Neural progenitor cell (in vitro differentiated cells): ENCODE results near the gene PRMT1. TPM values are rescaled to one million over a fixed set of nuclear protein-coding genes. Genes with fewer than 3 reads are reported as not detected.

Experiments used
- DNase-seq: peaks from one replicate; pipeline ENCODE4 v3.0.0-alpha.2; 2016; ENCODE audit warnings: low spot score
- H2AFZ ChIP-seq: fragments of 200-600 bp; sonication (generic); replicated peaks from 2 replicates; pipeline ENCODE4 v1.6.1; 2016; ENCODE audit warnings: antibody characterized with exemption
- H3F3A ChIP-seq: fragments of 200-600 bp; sonication (generic); 2 replicates; pipeline ENCODE4 v1.6.1; 2016; ENCODE audit warnings: antibody characterized with exemption, low read depth
- H3K27ac ChIP-seq: fragments of 200-600 bp; sonication (generic); 2 replicates; pipeline ENCODE4 v1.5.1; 2016; ENCODE audit warnings: mild to moderate bottlenecking
- H3K27me3 ChIP-seq: fragments of 200-600 bp; sonication (generic); 2 replicates; pipeline ENCODE4 v1.6.1; 2016; ENCODE audit warnings: mild to moderate bottlenecking, moderate library complexity
- H3K36me3 ChIP-seq: fragments of 200-600 bp; sonication (generic); 2 replicates; pipeline ENCODE4 v1.5.1; 2016
- H3K4me1 ChIP-seq: fragments of 200-600 bp; sonication (generic); 2 replicates; pipeline ENCODE4 v1.6.1; 2016; ENCODE audit warnings: mixed run types
- H3K4me2 ChIP-seq: fragments of 200-600 bp; sonication (generic); 2 replicates; pipeline ENCODE4 v1.6.1; 2016
- H3K4me3 ChIP-seq: fragments of 200-600 bp; sonication (generic); 2 replicates; pipeline ENCODE4 v1.5.1; 2016
- H3K79me2 ChIP-seq: fragments of 200-600 bp; sonication (generic); 2 replicates; pipeline ENCODE4 v1.6.1; 2016; ENCODE audit warnings: low read depth
- H3K9ac ChIP-seq: fragments of 200-600 bp; sonication (generic); 2 replicates; pipeline ENCODE4 v1.6.1; 2016
- H3K9me3 ChIP-seq: fragments of 200-600 bp; sonication (generic); 2 replicates; pipeline ENCODE4 v1.5.1; 2016; ENCODE audit warnings: low read depth
- H4K20me1 ChIP-seq: fragments of 200-600 bp; sonication (generic); 2 replicates; pipeline ENCODE4 v1.6.1; 2016; ENCODE audit warnings: low read depth
- H3K27ac Mint-ChIP-seq: 3 replicates; pipeline ENCODE4 v1.8.0; 2021; ENCODE audit warnings: mixed read lengths
- H3K27me3 Mint-ChIP-seq: 2 replicates; pipeline ENCODE4 v1.8.0; 2022; ENCODE audit warnings: low read depth, mild to moderate bottlenecking, inconsistent platforms, moderate library complexity, mixed read lengths; ENCODE audit not compliant: insufficient read depth
- H3K36me3 Mint-ChIP-seq: 3 replicates; pipeline ENCODE4 v1.8.0; 2021; ENCODE audit warnings: mixed read lengths
- H3K4me1 Mint-ChIP-seq: 3 replicates; pipeline ENCODE4 v1.8.0; 2021; ENCODE audit warnings: mixed read lengths
- H3K4me3 Mint-ChIP-seq: 3 replicates; pipeline ENCODE4 v1.8.0; 2021; ENCODE audit warnings: mild to moderate bottlenecking, moderate library complexity, mixed read lengths
- H3K9me3 Mint-ChIP-seq: 3 replicates; pipeline ENCODE4 v1.8.0; 2020; ENCODE audit warnings: mixed read lengths
- CTCF ChIP-seq: fragments of 200-600 bp; sonication (generic); IDR thresholded peaks from 2 replicates; pipeline ENCODE4 v1.5.1; 2017; ENCODE audit warnings: antibody characterized with exemption, mild to moderate bottlenecking
- EZH2 ChIP-seq: fragments of 200-600 bp; sonication (generic); IDR thresholded peaks from 2 replicates; pipeline ENCODE4 v1.6.1; 2017; ENCODE audit warnings: antibody characterized with exemption, mild to moderate bottlenecking, moderate library complexity
- EZH2phosphoT487 ChIP-seq: fragments of 200-600 bp; sonication (generic); IDR thresholded peaks from 2 replicates; pipeline ENCODE4 v1.6.1; 2017; ENCODE audit warnings: antibody characterized with exemption
- total RNA-seq: library from RNA; depleted of rRNA; stranded (reverse); fragments of >200 nt; gene quantifications from 2 replicates; pipeline ENCODE4 v1.2.3, GENCODE V29; 2015; ENCODE audit warnings: low replicate concordance

Gene PRMT1
- total RNA-seq, 1 donor from 2014 or later = 480 TPM

- Histone ChIP-seq H4K20me1 (peaks cover 32% of the 10 kb centered on the region), H3K4me1 (peaks cover 14% of the 10 kb centered on the region), H3K9me3 (no peaks in the 10 kb centered on the region), H3K4me3 (peak overlapping the region; percentile 85), H3K4me2 (peak overlapping the region; percentile 90), H3K27me3 (no peaks in the 10 kb centered on the region), H3K9ac (peak overlapping the region; percentile 5), H3K36me3 (peaks cover 3% of the 10 kb centered on the region), H3F3A (peaks cover 47% of the 10 kb centered on the region), H3K27ac (peak overlapping the region; percentile 61), H2AFZ (no peak overlapping the region), H3K79me2 (peaks cover 47% of the 10 kb centered on the region)
- H3K4me1 Mint-ChIP-seq = peaks cover 36% of the 10 kb centered on the region
- H3K27ac Mint-ChIP-seq = peak overlapping the region; percentile 94
- peak overlapping the region; percentile 94 for H3K4me3 Mint-ChIP-seq
- DNase-seq = peak; percentile 94
- no peaks in the 10 kb centered on the region for H3K9me3 Mint-ChIP-seq
- peaks cover 8% of the 10 kb centered on the region for H3K27me3 Mint-ChIP-seq
- peaks cover 10% of the 10 kb centered on the region for H3K36me3 Mint-ChIP-seq
- TF ChIP-seq EZH2phosphoT487 (no peak), EZH2 (no peak), CTCF (no peak)
Measured at GRCh38 chr19:49691243-49692146, 14.4 kb downstream of the PRMT1 start.

- Mint-ChIP-seq H3K27ac (no peak overlapping the region), H3K4me1 (peaks cover 32% of the 10 kb centered on the region), H3K4me3 (peak overlapping the region; percentile 94), H3K36me3 (peaks cover 13% of the 10 kb centered on the region), H3K9me3 (no peaks in the 10 kb centered on the region), H3K27me3 (peaks cover 8% of the 10 kb centered on the region)
- peaks cover 27% of the 10 kb centered on the region for H4K20me1 ChIP-seq
- H3K27me3 ChIP-seq = no peaks in the 10 kb centered on the region
- peaks cover 3% of the 10 kb centered on the region for H3K36me3 ChIP-seq
- H3K27ac ChIP-seq = no peak overlapping the region
- no peaks in the 10 kb centered on the region for H3K9me3 ChIP-seq
- H3K4me2 ChIP-seq = peak overlapping the region; percentile 90
- no peak overlapping the region for H2AFZ ChIP-seq
- DNase-seq = no peak
- peaks cover 47% of the 10 kb centered on the region for H3K79me2 ChIP-seq
- H3K4me3 ChIP-seq = peak overlapping the region; percentile 85
- peaks cover 14% of the 10 kb centered on the region for H3K4me1 ChIP-seq
- peak overlapping the region; percentile 21 for H3K9ac ChIP-seq
- TF ChIP-seq EZH2phosphoT487 (no peak), CTCF (no peak), EZH2 (no peak)
- peaks cover 43% of the 10 kb centered on the region for H3F3A ChIP-seq
Measured at GRCh38 chr19:49692147-49692506, 15.1 kb downstream of the PRMT1 start.

- no peak overlapping the region for H3K4me3 Mint-ChIP-seq
- no peak for DNase-seq
- H3K9me3 Mint-ChIP-seq = no peaks in the 10 kb centered on the region
- H3K4me1 Mint-ChIP-seq = peaks cover 9% of the 10 kb centered on the region
- Histone ChIP-seq H3F3A (peaks cover 11% of the 10 kb centered on the region), H4K20me1 (no peaks in the 10 kb centered on the region), H3K79me2 (peaks cover 31% of the 10 kb centered on the region), H3K9me3 (no peaks in the 10 kb centered on the region), H3K27ac (no peak overlapping the region), H2AFZ (no peak overlapping the region), H3K4me2 (no peak overlapping the region), H3K9ac (no peak overlapping the region), H3K4me1 (no peaks in the 10 kb centered on the region), H3K36me3 (peaks cover 3% of the 10 kb centered on the region), H3K27me3 (no peaks in the 10 kb centered on the region), H3K4me3 (no peak overlapping the region)
- H3K36me3 Mint-ChIP-seq = peaks cover 15% of the 10 kb centered on the region
- TF ChIP-seq EZH2 = no peak
- TF ChIP-seq CTCF = no peak
- no peak for TF ChIP-seq EZH2phosphoT487
- no peak overlapping the region for H3K27ac Mint-ChIP-seq
- peaks cover 4% of the 10 kb centered on the region for H3K27me3 Mint-ChIP-seq
Measured at GRCh38 chr19:49696115-49696514, 19.0 kb downstream of the PRMT1 start.
